Renal cortical epithelial cell (primary cell): ENCODE measurements around the gene GPSM1. TPM values are rescaled to one million over a fixed set of nuclear protein-coding genes. Genes with fewer than 3 reads are reported as not detected.
A peak's percentile ranks its signal among the peaks of the same experiment; 100 is the strongest.

Experiments used
- DNase-seq: peaks from one replicate; pipeline ENCODE4 v3.0.0-alpha.2; 2011; ENCODE audit warnings: low read depth
- total RNA-seq: library from RNA; depleted of rRNA; stranded (reverse); fragments of >200 nt; gene quantifications from 2 replicates; pipeline ENCODE4 v1.2.3, GENCODE V29; 2014

Gene GPSM1
- total RNA-seq, 1 donor from 2014 or later, result 23.6 TPM

GRCh38 chr9:136361047-136361753 is 33.9 kb downstream of the GPSM1 start:
- DNase-seq, result no peak

GRCh38 chr9:136361754-136362449 is 34.6 kb downstream of the GPSM1 start:
- no peak for DNase-seq

- DNase-seq, result no peak
Observed at GRCh38 chr9:136362450-136362784, 35.1 kb downstream of the GPSM1 start.

- DNase-seq, result peak; percentile 81
Observed at GRCh38 chr9:136363106-136363948, 36.0 kb downstream of the GPSM1 start, which contains the start of gene DNLZ. TSS of gene DNLZ (minus strand) at chr9:136363744. CDS start at chr9:136363714, 30 bp downstream.

GRCh38 chr9:136363949-136364748 is 36.8 kb downstream of the GPSM1 start:
- no peak for DNase-seq

GRCh38 chr9:136364942-136365774 is 37.8 kb downstream of the GPSM1 start:
- no peak for DNase-seq

- DNase-seq, result no peak
Observed at GRCh38 chr9:136365775-136366222, 38.5 kb downstream of the GPSM1 start.

- no peak for DNase-seq
Observed at GRCh38 chr9:136366826-136367225, 39.5 kb downstream of the GPSM1 start.

- no peak for DNase-seq
Observed at GRCh38 chr9:136367296-136368145, 40.2 kb downstream of the GPSM1 start.

GRCh38 chr9:136368190-136368589 is 40.9 kb downstream of the GPSM1 start:
- DNase-seq, result no peak

- no peak for DNase-seq
Observed at GRCh38 chr9:136370037-136370436, 42.7 kb downstream of the GPSM1 start.

GRCh38 chr9:136370687-136371532 is 43.6 kb downstream of the GPSM1 start:
- DNase-seq, result peak; percentile 19

- no peak for DNase-seq
Observed at GRCh38 chr9:136371533-136371880, 44.2 kb downstream of the GPSM1 start.

- no peak for DNase-seq
Observed at GRCh38 chr9:136372006-136372405, 44.7 kb downstream of the GPSM1 start.

GRCh38 chr9:136372561-136373299 is 45.4 kb downstream of the GPSM1 start:
- peak; percentile 78 for DNase-seq

GRCh38 chr9:136373300-136374182 is 46.2 kb downstream of the GPSM1 start, which contains the start of gene CARD9:
TSS of gene CARD9 (minus strand) at chr9:136373669. CDS start at chr9:136372078, 1,591 bp downstream.
- DNase-seq, result no peak

GRCh38 chr9:136374183-136374575 is 46.8 kb downstream of the GPSM1 start:
- no peak for DNase-seq
